CD14-positive monocyte (primary cell): ENCODE measurements around the gene SDR42E1. TPM values are rescaled to one million over a fixed set of nuclear protein-coding genes. Genes with fewer than 3 reads are reported as not detected.

Experiments
- DNase-seq, 3 donors: peaks; one replicate each; pipeline ENCODE4 v3.0.0-alpha.2; 2011 to 2022
- H2AFZ ChIP-seq: 2 replicates; pipeline ENCODE4 v1.6.0; 2012; ENCODE audit warnings: mild to moderate bottlenecking, low read depth, low read length, inconsistent platforms; ENCODE audit not compliant: insufficient read depth, poor library complexity, severe bottlenecking
- H3K27ac ChIP-seq, 2 donors: 1 replicate in 1 of 2; 2 replicates in 1 of 2; pipeline ENCODE4 v1.5.1; 2012 to 2013; ENCODE audit warnings: low read length in 2 of 2, control low read depth in 1 of 2, inconsistent platforms in 1 of 2, low read depth in 1 of 2, mild to moderate bottlenecking in 1 of 2
- H3K27me3 ChIP-seq, 2 donors: one replicate each; pipeline versions ENCODE4 v1.6.0 to v1.6.1; 2011 to 2013; ENCODE audit warnings: low read length in 2 of 2; ENCODE audit not compliant: control insufficient read depth in 2 of 2, insufficient read depth in 2 of 2
- H3K36me3 ChIP-seq, 2 donors: replicated peaks in 1 of 2; 1 replicate in 1 of 2; 2 replicates in 1 of 2; pipeline versions ENCODE4 v1.5.1 to v1.6.1; 2012 to 2013; ENCODE audit warnings: low read length in 2 of 2, control low read depth in 1 of 2, inconsistent platforms in 1 of 2, mild to moderate bottlenecking in 1 of 2; ENCODE audit not compliant: insufficient read depth in 2 of 2, control insufficient read depth in 1 of 2
- H3K4me1 ChIP-seq, 2 donors: 1 replicate in 1 of 2; 2 replicates in 1 of 2; pipeline versions ENCODE4 v1.5.1 to v1.6.1; 2012 to 2013; ENCODE audit warnings: low read length in 2 of 2, control low read depth in 1 of 2, inconsistent platforms in 1 of 2, mild to moderate bottlenecking in 1 of 2, moderate library complexity in 1 of 2; ENCODE audit not compliant: insufficient read depth in 2 of 2, control insufficient read depth in 1 of 2
- H3K4me2 ChIP-seq: replicated peaks from 2 replicates; pipeline ENCODE3; 2012; ENCODE audit warnings: low read length, moderate library complexity, mild to moderate bottlenecking; ENCODE audit not compliant: poor library complexity, severe bottlenecking; ENCODE audit errors: extremely low read depth
- H3K4me3 ChIP-seq, 3 experiments: fragments of 200-600 bp in 1 of 3; sonication (generic) in 1 of 3; replicated peaks in 1 of 3; 1 replicate in 2 of 3; 2 replicates in 1 of 3; pipeline ENCODE4 v1.5.1; 2011 to 2013; ENCODE audit warnings: low read length in 3 of 3, mild to moderate bottlenecking in 3 of 3, control low read depth in 2 of 3, low read depth in 2 of 3, inconsistent platforms in 1 of 3, moderate library complexity in 1 of 3
- H3K79me2 ChIP-seq: 2 replicates; pipeline ENCODE4 v1.6.0; 2012; ENCODE audit warnings: mild to moderate bottlenecking, control low read depth, inconsistent platforms, low read length, moderate library complexity; ENCODE audit not compliant: insufficient read depth
- H3K9ac ChIP-seq: 2 replicates; pipeline ENCODE4 v1.6.0; 2017; ENCODE audit warnings: low read length, mild to moderate bottlenecking; ENCODE audit not compliant: insufficient read depth, poor library complexity, severe bottlenecking
- H3K9me3 ChIP-seq, 2 donors: replicated peaks in 1 of 2; 1 replicate in 1 of 2; 2 replicates in 1 of 2; pipeline versions ENCODE4 v1.5.1 to v1.6.1; 2012 to 2013; ENCODE audit warnings: low read length in 2 of 2, control low read depth in 1 of 2; ENCODE audit not compliant: control insufficient read depth in 1 of 2, insufficient read depth in 1 of 2
- H4K20me1 ChIP-seq: 2 replicates; pipeline ENCODE4 v1.6.0; 2012; ENCODE audit warnings: mild to moderate bottlenecking, low read length, control low read depth, moderate library complexity; ENCODE audit not compliant: insufficient read depth
- H3K27ac Mint-ChIP-seq, 7 donors: one replicate each; pipeline ENCODE4 v1.8.0; 2020; ENCODE audit warnings: mild to moderate bottlenecking in 7 of 7, mixed read lengths in 7 of 7, moderate library complexity in 6 of 7, inconsistent platforms in 2 of 7
- H3K27me3 Mint-ChIP-seq, 3 donors: one replicate each; pipeline ENCODE4 v1.8.0; 2021 to 2022; ENCODE audit warnings: low read depth in 3 of 3, mild to moderate bottlenecking in 3 of 3, mixed read lengths in 3 of 3, moderate library complexity in 3 of 3, inconsistent platforms in 1 of 3
- H3K36me3 Mint-ChIP-seq, 2 donors: one replicate each; pipeline ENCODE4 v1.8.0; 2020; ENCODE audit warnings: mixed read lengths in 2 of 2, inconsistent platforms in 1 of 2, mild to moderate bottlenecking in 1 of 2
- H3K4me1 Mint-ChIP-seq: one replicate; pipeline ENCODE4 v1.8.0; 2020; ENCODE audit warnings: mild to moderate bottlenecking, mixed read lengths
- H3K4me3 Mint-ChIP-seq, 2 donors: one replicate each; pipeline ENCODE4 v1.8.0; 2020; ENCODE audit warnings: mild to moderate bottlenecking in 2 of 2, mixed read lengths in 2 of 2, moderate library complexity in 1 of 2
- H3K9me3 Mint-ChIP-seq, 7 donors: one replicate each; pipeline ENCODE4 v1.8.0; 2020 to 2022; ENCODE audit warnings: mixed read lengths in 7 of 7, mild to moderate bottlenecking in 6 of 7, moderate library complexity in 6 of 7, inconsistent platforms in 2 of 7
- CTCF ChIP-seq: fragments of 200-600 bp; IDR thresholded peaks from one replicate; pipeline ENCODE4 v1.8.0; 2022; ENCODE audit warnings: antibody characterized with exemption, mild to moderate bottlenecking
- WGBS: methylation state at CpG from one replicate; pipeline ENCODE4 v1.1.5; 2013; ENCODE audit warnings: missing lambda C conversion rate; ENCODE audit not compliant: insufficient coverage; 5-methylcytosine and 5-hydroxymethylcytosine counted together
- intact Hi-C, 2 donors: fragments of 100-400 bp; cut with micrococcal nuclease; formaldehyde crosslinking; loops; one replicate each; pipeline versions ENCODE4 v1.15.0 to v1.15.1; 2023
- polyA plus RNA-seq, 3 donors: library from polyadenylated mRNA; depleted of rRNA in 1 of 3; unstranded in 2 of 3; stranded (reverse) in 1 of 3; fragments of 300-500 nt in 2 of 3; fragments of >200 nt in 1 of 3; fragmentation: Illumina TruSeq in 2 of 3; gene quantifications; 1 replicate in 2 of 3; 2 replicates in 1 of 3; pipeline ENCODE4 v1.2.3, GENCODE V29; 2012 to 2021

The SDR42E1 gene
- polyA plus RNA-seq, 3 donors, result under 0.01 TPM; not detected in 2

- no peak for TF ChIP-seq CTCF
- no peak overlapping the region for H3K9ac ChIP-seq
- 100% methylated on average over 2 of the region's 3 CpGs for WGBS
- Mint-ChIP-seq H3K4me3 (no peak overlapping the region), H3K9me3 (peaks cover 0 to 2% (median 0%) of the 10 kb centered on the region in 7 donors), H3K27me3 (peaks cover 0 to 2% (median 0%) of the 10 kb centered on the region in 3 donors), H3K4me1 (no peaks in the 10 kb centered on the region), H3K36me3 (no peaks in the 10 kb centered on the region), H3K27ac (no peak overlapping the region)
- no peaks in the 10 kb centered on the region for H4K20me1 ChIP-seq
- H3K9me3 ChIP-seq, result no peaks in the 10 kb centered on the region
- H3K4me1 ChIP-seq, result no peaks in the 10 kb centered on the region
- intact Hi-C loops, result no loop called here
- no peak overlapping the region for H3K27ac ChIP-seq
- no peaks in the 10 kb centered on the region for H3K27me3 ChIP-seq
- no peak overlapping the region for H3K4me3 ChIP-seq
- no peak overlapping the region for H3K4me2 ChIP-seq
- DNase-seq, result no peak
- H2AFZ ChIP-seq, result no peak overlapping the region
- H3K79me2 ChIP-seq, result no peaks in the 10 kb centered on the region
- no peaks in the 10 kb centered on the region for H3K36me3 ChIP-seq
These were observed 15.6 kb downstream of the SDR42E1 start for GRCh38 chr16:81995651-81996050.

- Mint-ChIP-seq H3K9me3 (no peaks in the 10 kb centered on the region), H3K36me3 (no peaks in the 10 kb centered on the region), H3K27me3 (peaks cover 0 to 2% (median 1%) of the 10 kb centered on the region in 3 donors), H3K4me3 (no peak overlapping the region), H3K4me1 (no peaks in the 10 kb centered on the region), H3K27ac (no peak overlapping the region)
- TF ChIP-seq CTCF, result peak; percentile 12
- Histone ChIP-seq H3K79me2 (no peaks in the 10 kb centered on the region), H4K20me1 (no peaks in the 10 kb centered on the region), H3K27me3 (no peaks in the 10 kb centered on the region), H3K27ac (no peak overlapping the region), H3K9ac (no peak overlapping the region), H3K36me3 (no peaks in the 10 kb centered on the region), H3K4me3 (no peak overlapping the region), H2AFZ (no peak overlapping the region), H3K9me3 (no peaks in the 10 kb centered on the region), H3K4me2 (no peak overlapping the region), H3K4me1 (no peaks in the 10 kb centered on the region)
- intact Hi-C loops, result no loop called here
- DNase-seq, result no peak
- 92% methylated on average over 2 of the region's 5 CpGs for WGBS
These were observed 16.8 kb downstream of the SDR42E1 start for GRCh38 chr16:81994485-81994884.
